Ishikawa (cell line): ENCODE results near the gene ATRIP.

Experiments used
- EP300 ChIP-seq: IDR thresholded peaks from 2 replicates; pipeline ENCODE4 v1.6.1; 2012; ENCODE audit warnings: borderline replicate concordance
- FOXM1 ChIP-seq: IDR thresholded peaks from 2 replicates; pipeline ENCODE4 v1.6.1; 2012; ENCODE audit warnings: low read depth, borderline replicate concordance
- RAD21 ChIP-seq: IDR thresholded peaks from 2 replicates; pipeline ENCODE4 v1.6.1; 2012; ENCODE audit warnings: low read depth
- TAF1 ChIP-seq: IDR thresholded peaks from 2 replicates; pipeline ENCODE4 v1.6.1; 2012; ENCODE audit warnings: low read depth, mild to moderate bottlenecking

- TF ChIP-seq EP300 (no peak), FOXM1 (no peak), TAF1 (no peak), RAD21 (no peak)
Observed at GRCh38 chr3:48505146-48505545, 58.6 kb downstream of the ATRIP start.
